ENCODE results near the gene CYP2E1.
"Not testable (repeated sequence)": the region's sequence is repeated elsewhere in the genome, so short reads cannot be mapped to it uniquely, and the experiment has no call there.

DNA sequence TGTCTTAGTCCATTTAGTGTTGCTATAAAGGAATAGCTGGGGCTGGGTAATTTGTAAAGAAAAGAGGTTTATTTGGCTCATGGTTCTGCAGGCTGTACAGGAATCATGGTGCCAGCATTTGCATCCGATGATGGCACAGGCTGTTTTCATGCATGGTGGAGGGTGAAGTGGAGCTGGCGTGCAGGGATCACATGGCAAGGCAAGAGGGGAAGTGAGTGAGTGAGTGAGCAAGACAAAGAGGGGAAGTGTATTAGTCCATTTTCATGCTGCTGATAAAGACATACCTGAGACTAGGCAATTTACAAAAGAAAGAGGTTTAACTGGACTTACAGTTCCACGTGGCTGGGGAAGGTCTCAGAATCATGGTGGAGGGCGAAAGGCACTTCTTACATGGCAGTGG, 33.6 kb upstream of the CYP2E1 start:
- TF ChIP-seq, protein P1, sequence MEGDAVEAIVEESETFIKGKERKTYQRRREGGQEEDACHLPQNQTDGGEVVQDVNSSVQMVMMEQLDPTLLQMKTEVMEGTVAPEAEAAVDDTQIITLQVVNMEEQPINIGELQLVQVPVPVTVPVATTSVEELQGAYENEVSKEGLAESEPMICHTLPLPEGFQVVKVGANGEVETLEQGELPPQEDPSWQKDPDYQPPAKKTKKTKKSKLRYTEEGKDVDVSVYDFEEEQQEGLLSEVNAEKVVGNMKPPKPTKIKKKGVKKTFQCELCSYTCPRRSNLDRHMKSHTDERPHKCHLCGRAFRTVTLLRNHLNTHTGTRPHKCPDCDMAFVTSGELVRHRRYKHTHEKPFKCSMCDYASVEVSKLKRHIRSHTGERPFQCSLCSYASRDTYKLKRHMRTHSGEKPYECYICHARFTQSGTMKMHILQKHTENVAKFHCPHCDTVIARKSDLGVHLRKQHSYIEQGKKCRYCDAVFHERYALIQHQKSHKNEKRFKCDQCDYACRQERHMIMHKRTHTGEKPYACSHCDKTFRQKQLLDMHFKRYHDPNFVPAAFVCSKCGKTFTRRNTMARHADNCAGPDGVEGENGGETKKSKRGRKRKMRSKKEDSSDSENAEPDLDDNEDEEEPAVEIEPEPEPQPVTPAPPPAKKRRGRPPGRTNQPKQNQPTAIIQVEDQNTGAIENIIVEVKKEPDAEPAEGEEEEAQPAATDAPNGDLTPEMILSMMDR (IDR thresholded peaks at IDR 0.05), result not testable (repeated sequence)
- TF ChIP-seq POLR2A (IDR thresholded peaks at IDR 0.05), result not testable (repeated sequence)
